Erythroblast (primary cell): ENCODE results near the gene ZDHHC19.

ENCODE experiments used
- GATA1 ChIP-seq: IDR thresholded peaks from 2 replicates; pipeline ENCODE4 v1.6.1; 2011; ENCODE audit warnings: low read depth, mild to moderate bottlenecking, control low read depth, low read length, moderate library complexity
- POLR2A ChIP-seq: IDR thresholded peaks from 2 replicates; pipeline ENCODE4 v1.6.1; 2011; ENCODE audit warnings: mild to moderate bottlenecking, low read length

DNA sequence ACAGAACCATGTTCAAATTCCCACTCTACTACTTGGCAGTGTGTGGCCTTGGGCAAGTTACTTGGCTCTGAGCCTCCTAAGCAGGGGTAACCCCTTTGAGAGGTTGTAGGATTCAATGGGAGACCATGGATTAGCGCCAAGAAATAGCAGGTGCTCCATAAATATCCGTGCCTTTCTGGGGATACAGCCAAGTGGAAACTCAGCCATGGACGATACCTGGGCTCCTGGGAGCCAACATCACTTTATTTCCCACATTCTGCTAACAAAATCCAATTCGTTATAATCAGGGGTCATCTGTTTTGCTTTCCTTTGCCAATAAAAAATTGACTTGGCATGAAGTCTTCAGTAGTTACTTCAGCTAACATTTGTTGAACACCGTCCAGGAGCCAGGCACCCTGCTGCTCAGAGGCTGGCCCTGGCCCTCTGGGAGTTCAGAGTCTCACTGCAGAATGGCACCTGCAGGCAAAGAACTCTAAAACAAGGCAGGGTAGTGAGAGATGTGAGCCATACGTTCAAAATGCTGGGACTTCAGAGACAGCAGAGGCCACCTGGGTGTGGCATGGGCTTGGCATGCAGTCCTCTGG lies 42.3 kb downstream of the ZDHHC19 start:
- TF ChIP-seq POLR2A = no peak
- no peak for TF ChIP-seq GATA1
